ENCODE data around the gene PDPN.
A peak's percentile ranks its signal among the peaks of the same experiment; 100 is the strongest.

GRCh38 chr1:13619909-13620308 is 36.3 kb downstream of the PDPN start:
- TF ChIP-seq CTCF (IDR thresholded peaks at IDR 0.05) (no peak), POLR2A (IDR thresholded peaks at IDR 0.05) (peak in 1 of 2 donors; percentile 32)

Measured in vagina (tissue), 2 donors.